Occipital lobe (tissue), 2 donors: ENCODE measurements around the gene SLC6A1. TPM values are rescaled to one million over a fixed set of nuclear protein-coding genes. Genes with fewer than 3 reads are reported as not detected.
"Not testable (repeated sequence)": the region's sequence is repeated elsewhere in the genome, so short reads cannot be mapped to it uniquely, and the experiment has no call there.

Experiments used
- DNase-seq: peaks from one replicate; lab custom pipeline; 2025; lab: John Stamatoyannopoulos, UW
- total RNA-seq: library from RNA; depleted of rRNA; stranded (reverse); fragments of >200 nt; gene quantifications from one replicate; pipeline ENCODE4 v1.2.3, GENCODE V29; 2014

SLC6A1 gene
- total RNA-seq, 1 donor from 2014 or later, result 61.1 TPM

DNA sequence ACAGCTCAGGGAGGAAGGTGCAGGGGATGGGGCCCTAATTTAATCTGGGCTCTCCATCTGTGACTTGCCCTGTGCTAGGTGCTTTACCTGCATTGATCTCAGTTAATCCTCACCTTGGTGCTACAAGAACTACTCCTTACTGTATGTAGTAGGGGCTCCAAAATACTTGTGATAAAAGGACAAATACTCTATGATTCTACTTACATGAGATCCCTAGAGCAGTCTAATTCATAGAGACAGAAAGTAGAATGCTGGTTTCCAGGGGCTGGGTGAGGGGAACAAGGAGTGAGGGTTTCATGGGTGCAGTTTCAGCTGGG lies 67.2 kb downstream of the SLC6A1 start:
- DNase-seq, result no peak

GRCh38 chr3:11060500-11061251 lies 68.1 kb downstream of the SLC6A1 start:
- peak; percentile 43 for DNase-seq

DNA sequence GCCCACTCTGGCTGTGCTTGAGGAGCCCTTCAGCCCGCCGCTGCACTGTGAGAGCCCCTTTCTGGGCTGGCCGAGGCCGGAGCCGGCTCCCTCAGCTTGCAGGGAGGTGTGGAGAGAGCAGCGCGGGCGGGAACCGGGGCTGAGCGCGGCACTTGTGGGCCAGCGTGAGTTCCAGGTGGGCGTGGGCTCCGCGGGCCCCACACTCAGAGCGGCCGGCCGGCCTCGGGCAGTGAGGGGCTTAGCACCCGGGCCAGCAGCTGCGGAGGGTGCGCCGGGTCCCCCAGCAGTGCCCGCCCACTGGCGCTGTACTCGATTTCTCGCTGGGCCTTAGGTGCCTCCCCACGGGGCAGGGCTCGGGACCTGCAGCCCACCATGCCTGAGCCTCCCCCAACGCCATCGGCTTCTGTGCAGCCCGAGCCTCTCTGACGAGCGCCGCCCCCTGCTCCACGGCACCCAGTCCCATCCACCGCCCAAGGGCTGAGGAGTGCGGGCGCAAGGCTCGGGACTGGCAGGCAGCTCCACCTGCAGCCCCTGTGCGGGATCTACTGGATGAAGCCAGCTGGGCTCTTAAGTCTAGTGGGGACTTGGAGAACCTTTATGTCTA lies 68.8 kb downstream of the SLC6A1 start:
- DNase-seq, result not testable (repeated sequence)

DNA sequence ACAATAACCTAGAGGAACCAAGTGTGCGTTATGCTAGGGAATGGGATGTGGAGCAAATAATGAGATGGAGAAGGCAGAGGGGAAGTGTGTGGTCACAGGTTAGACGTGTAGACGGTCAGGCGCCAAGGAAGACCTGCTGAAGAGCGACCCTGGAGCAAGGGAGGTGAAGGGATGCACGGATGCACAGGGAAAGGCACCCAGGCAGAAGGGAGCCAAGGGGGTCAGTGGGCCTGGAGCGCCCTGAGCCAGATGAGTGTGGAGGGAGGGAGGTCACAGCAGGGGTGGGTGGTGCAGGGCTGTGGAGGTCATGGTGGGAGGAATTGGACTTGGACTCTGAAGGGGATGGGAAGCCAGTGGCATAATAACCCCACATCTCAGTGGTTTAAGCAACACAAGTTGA lies 70.2 kb downstream of the SLC6A1 start:
- DNase-seq, result no peak

GRCh38 chr3:11071096-11071755 lies 78.7 kb downstream of the SLC6A1 start:
- DNase-seq, result no peak

GRCh38 chr3:11072631-11073030 lies 80.1 kb downstream of the SLC6A1 start:
- no peak for DNase-seq

- no peak for DNase-seq
These were observed 81.5 kb downstream of the SLC6A1 start for GRCh38 chr3:11074011-11074410.

DNA sequence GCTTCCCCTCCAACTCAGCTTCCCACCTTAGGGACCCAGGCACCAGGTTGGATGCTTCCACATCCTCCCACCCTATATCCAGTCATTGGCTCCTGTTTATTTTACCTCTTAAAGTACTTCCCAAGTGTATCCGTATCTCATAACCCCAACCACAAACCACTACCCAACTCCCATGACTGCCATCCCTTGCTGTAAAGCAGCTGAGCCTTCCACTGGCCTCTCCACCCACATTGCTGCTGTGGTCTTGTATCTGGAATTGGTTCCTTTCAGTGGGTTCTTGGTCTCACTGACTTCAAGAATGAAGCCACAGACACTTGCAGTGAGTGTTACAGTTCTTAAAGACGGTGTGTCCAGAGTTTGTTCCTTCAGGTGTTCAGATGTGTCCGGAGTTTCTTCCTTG lies 81.9 kb downstream of the SLC6A1 start:
- no peak for DNase-seq

DNA sequence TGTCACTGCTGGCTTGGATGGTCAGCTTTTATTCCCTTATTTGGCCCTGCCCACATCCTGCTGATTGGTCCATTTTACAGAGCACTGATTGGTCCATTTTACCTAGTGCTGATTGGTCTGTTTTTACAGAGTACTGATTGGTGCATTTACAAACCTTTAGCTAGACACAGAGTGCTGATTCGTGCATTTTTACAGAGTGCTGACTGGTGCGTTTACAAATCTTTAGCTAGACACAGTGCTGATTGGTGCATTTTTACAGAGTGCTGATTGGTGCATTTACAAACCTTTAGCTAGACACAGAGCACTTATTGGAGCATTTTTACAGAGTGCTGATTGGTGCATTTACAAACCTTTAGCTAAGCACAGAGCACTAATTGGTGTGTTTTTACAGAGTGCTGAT lies 82.6 kb downstream of the SLC6A1 start:
- not testable (repeated sequence) for DNase-seq

DNA sequence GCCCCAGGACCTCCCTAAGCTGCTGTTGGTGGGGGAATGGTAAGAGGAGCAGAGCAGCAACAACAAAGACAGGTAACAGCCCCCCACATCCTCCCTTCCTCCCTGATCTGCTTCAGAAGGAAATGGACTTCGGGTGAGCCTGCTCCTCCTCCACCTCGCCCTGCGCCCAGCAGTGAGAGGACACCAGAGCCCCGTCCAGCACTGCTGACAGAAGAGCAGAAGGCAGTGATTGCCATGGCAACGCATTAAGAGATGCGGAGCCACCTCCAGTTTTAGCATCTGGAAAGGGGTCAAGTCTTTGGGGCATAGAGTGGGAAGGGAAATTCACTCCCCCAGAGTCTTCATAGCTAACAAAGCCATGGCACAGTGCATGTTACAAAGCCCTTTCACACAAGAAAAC lies 84.2 kb downstream of the SLC6A1 start:
- DNase-seq, result no peak

DNA sequence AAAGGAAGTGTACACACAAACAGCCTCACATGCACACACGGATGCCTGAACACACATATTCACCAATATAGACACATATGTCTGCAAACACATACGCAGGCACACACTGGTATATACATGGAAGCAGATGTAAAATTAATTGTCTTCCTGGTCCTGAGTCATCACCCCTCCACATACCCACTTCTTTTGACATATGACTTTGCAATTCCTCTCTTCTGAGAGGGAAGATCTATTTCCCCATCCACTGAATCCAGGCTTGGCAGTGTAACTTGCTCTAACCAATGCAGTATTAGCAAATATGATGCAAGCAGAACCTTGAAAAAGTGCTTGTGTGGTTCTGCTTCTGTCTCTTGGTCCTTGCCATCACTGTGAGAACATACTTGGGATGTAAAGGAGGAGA lies 84.9 kb downstream of the SLC6A1 start:
- DNase-seq, result no peak

- DNase-seq, result no peak
These were observed 86.4 kb downstream of the SLC6A1 start for GRCh38 chr3:11078826-11079515.

- DNase-seq, result no peak
These were observed 87.9 kb downstream of the SLC6A1 start for GRCh38 chr3:11080492-11080891.

DNA sequence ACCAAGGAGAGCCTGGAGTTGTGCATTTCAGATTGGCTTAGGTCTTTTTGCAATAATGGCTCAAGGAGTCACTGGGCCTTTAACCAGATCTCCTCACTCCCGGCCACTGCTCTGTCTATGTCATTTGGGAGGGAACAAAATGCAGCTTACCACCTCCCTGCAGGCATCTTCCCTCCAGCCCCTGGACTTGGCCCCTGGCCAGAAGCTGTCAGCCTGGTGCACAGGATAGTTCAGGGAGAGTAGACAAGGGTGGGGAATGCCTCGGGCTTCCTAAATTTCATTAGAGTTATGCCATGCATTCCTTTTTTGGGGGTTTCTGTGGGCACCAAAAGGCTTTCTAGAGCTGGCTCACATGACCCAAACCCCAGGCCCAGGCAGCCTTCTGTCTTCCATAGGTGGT lies 91.5 kb downstream of the SLC6A1 start:
- no peak for DNase-seq

DNA sequence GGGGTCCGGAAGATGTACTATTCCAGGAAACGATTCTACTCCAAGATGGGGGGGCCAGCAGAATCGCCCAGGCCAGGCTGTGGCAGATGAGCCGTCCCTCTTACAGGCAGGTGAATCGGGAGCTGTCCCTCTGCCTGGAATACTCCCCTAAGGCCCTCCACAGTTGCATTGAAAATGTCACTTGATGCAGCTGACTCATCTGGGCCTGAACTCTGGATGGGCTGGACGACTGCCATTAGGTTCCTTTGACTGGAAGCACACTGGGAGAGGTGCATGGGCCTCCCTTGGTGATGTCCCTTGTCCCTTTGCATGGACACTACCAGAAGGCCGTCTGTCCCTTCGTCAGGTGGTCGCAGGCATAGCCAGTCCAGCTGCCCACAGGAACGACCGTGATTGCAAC lies 92.1 kb downstream of the SLC6A1 start:
- no peak for DNase-seq

GRCh38 chr3:11085093-11085840 lies 92.7 kb downstream of the SLC6A1 start:
- DNase-seq, result no peak

DNA sequence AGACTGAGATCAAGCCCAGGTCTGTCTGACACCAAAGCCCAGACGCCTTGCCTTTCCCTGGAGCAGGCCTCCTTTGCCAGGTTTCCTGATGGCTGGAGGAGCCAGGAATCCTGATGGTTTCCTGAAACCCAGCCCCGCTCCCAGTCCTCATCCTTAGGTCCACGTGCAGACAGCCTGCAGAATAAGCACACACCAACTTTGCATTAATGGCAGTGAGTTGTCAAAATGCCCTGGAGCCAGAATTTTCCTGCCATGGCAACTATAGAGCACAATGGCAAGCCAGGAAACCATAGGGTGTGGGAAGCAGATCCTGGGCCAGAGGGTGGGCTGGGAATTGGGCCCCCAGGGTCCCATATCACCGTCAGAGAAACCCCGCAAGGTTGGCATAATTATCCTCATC lies 94.3 kb downstream of the SLC6A1 start:
- no peak for DNase-seq

GRCh38 chr3:11088066-11088465 lies 95.5 kb downstream of the SLC6A1 start:
- DNase-seq, result no peak

- no peak for DNase-seq
These were observed 96.3 kb downstream of the SLC6A1 start for GRCh38 chr3:11088831-11089230.
